Central memory CD8-positive, alpha-beta T cell (primary cell): Measurements from ENCODE around the gene POLR2L.

ENCODE experiments used
- ATAC-seq: fragments of 150-1000 bp; cut with Tn5 transposase; replicated peaks from 2 replicates; pipeline ENCODE4 v1.10.0; 2022; ENCODE audit warnings: mild to moderate bottlenecking, moderate FRiP score, moderate number of reproducible peaks; ENCODE audit not compliant: poor library complexity, severe bottlenecking; ENCODE audit errors: extremely low read depth
- DNase-seq, 2 donors: peaks; one replicate each; pipeline ENCODE4 v3.0.0; 2021; ENCODE audit warnings: low spot score in 2 of 2
- H3K27ac Mint-ChIP-seq: one replicate; pipeline ENCODE4 v1.8.0; 2022; ENCODE audit warnings: low read depth, mild to moderate bottlenecking, moderate library complexity, mixed read lengths
- H3K27me3 Mint-ChIP-seq: one replicate; pipeline ENCODE4 v1.8.0; 2022; ENCODE audit warnings: mixed read lengths
- H3K36me3 Mint-ChIP-seq: one replicate; pipeline ENCODE4 v1.8.0; 2022; ENCODE audit warnings: mild to moderate bottlenecking, moderate library complexity, mixed read lengths; ENCODE audit not compliant: insufficient read depth
- H3K4me1 Mint-ChIP-seq: one replicate; pipeline ENCODE4 v1.8.0; 2022; ENCODE audit warnings: mixed read lengths
- H3K4me3 Mint-ChIP-seq: one replicate; pipeline ENCODE4 v1.8.0; 2022; ENCODE audit warnings: mild to moderate bottlenecking, moderate library complexity, mixed read lengths
- H3K9me3 Mint-ChIP-seq: one replicate; pipeline ENCODE4 v1.8.0; 2022; ENCODE audit warnings: mixed read lengths

The POLR2L gene

DNA sequence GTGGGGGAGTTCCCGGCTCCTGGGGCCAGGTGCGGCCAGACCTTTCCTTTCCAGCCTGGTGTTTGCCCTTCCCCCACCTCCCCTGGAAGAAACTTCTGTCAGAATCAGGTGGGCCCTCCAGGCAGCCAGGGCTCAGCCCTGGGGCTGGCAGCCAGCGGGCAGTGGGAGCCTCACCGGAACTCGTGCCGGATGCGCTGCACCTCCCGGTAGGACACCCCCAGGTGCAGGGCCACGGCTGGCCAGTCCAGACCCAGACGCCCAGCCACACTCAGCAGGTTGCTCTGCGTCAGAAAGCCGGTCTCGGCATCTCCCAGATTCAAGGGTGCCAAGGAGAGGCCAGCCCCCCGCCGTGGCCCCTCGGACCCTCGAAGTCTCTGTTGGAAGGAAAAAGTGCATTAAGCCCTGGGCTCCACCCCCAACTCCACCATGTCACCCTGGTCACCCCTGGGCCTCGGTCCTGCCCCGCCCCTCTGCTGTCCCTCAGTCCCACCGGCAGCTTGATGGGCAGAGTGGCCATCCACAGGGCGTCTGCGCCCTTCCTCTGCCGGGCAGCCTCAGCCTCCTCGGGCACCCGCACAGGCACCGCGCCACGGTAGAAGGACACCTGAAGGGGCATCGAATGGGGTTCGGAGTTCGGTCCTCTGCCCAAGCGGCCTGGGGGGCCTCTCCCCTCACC is 42.5 kb downstream of the POLR2L start:
- H3K36me3 Mint-ChIP-seq, result peaks cover 13% of the 10 kb centered on the region
- peaks cover 15% of the 10 kb centered on the region for H3K4me1 Mint-ChIP-seq
- H3K9me3 Mint-ChIP-seq, result no peaks in the 10 kb centered on the region
- ATAC-seq (no peak), DNase-seq (no peak)
- H3K4me3 Mint-ChIP-seq, result no peak overlapping the region
- H3K27ac Mint-ChIP-seq, result no peak overlapping the region
- H3K27me3 Mint-ChIP-seq, result no peaks in the 10 kb centered on the region

DNA sequence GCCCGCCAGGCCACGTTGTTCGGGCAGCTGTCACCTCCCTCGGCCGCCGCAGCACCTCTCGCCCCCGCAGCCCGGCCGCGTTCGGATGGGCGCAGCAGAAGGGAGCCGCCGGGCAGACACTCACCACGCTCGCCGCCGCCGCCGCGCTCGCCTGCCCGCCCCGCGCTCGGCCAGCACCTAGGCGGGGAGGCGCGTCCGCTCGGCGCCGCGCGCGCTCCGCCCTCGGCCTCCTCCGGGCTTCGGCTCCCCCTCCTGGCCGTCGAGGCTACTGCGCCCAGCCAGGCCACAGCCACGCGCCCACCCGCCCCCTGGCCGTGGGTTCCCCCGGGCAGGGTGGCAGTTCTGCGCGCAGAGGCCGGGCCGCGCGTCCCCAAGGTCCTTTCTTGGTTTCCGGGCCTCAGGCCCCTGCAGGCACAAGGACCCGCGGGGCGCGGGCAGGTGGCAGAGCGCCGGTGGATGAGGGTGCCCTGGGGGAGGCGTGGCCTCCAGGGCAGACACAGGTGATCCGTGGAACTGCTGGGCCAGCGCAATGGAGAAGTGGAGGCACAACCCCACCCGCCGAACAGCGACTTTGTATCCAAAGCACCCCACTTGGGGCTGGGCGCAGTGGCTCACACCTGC is 44.1 kb downstream of the POLR2L start, which contains the start of gene SLC25A22:
Gene SLC25A22 (minus strand): TSS at position 189 of the 621 bp plus-strand sequence. CDS start 3,275 bp downstream, outside the sequence.
- peaks cover 15% of the 10 kb centered on the region for H3K4me1 Mint-ChIP-seq
- H3K36me3 Mint-ChIP-seq, result peaks cover 14% of the 10 kb centered on the region
- H3K4me3 Mint-ChIP-seq, result peak within 1 kb of the TSS; percentile 91
- no peaks in the 10 kb centered on the region for H3K27me3 Mint-ChIP-seq
- H3K27ac Mint-ChIP-seq, result peak within 1 kb of the TSS; percentile 92
- ATAC-seq, result peak; percentile 50
- peak; percentile 77 to 81 for DNase-seq
- no peaks in the 10 kb centered on the region for H3K9me3 Mint-ChIP-seq

DNA sequence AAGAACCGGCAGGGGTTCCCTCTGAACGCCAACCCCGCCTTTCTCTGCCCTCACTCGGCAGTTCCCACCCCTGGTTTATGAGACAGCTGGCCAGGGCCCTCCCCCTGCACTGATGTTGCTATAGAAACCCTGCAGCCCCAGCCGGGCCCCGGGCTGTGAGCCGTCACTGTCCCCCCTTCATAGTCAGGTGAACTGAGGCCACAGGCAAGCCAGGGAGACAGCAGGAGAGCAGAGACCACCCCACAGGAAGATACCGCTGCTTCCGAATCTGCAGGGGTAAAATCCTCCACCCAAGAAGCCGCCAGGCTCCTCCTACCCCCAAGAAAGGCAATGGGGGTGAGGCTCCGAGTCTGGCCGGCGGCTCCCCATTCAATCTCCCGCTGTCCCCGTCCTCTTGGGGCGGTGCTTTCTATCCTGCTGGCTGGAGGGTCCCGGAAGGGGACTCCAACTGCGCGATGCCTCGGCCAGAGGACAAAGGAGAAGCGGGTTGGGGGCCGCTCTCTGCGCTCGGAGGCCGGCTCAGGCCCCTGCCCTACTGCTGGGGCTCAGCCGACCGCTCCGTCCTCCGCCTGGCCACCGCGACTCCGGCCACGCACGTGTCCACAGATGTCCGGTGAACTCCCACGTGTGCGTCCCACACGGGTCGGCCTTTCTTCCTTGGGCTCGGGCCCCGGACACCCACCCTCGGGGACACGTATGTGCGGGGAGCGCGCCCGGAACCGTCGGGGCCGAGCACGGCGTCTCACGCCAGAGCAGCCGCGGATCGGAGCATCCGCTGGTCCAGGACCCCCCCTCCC is 44.8 kb downstream of the POLR2L start:
- Mint-ChIP-seq H3K4me1 (peaks cover 15% of the 10 kb centered on the region), H3K36me3 (peaks cover 17% of the 10 kb centered on the region), H3K27ac (peak overlapping the region; percentile 92), H3K9me3 (no peaks in the 10 kb centered on the region), H3K27me3 (no peaks in the 10 kb centered on the region), H3K4me3 (peak overlapping the region; percentile 91)
- ATAC-seq (peak; percentile 61), DNase-seq (peak; percentile 56 to 76)

DNA sequence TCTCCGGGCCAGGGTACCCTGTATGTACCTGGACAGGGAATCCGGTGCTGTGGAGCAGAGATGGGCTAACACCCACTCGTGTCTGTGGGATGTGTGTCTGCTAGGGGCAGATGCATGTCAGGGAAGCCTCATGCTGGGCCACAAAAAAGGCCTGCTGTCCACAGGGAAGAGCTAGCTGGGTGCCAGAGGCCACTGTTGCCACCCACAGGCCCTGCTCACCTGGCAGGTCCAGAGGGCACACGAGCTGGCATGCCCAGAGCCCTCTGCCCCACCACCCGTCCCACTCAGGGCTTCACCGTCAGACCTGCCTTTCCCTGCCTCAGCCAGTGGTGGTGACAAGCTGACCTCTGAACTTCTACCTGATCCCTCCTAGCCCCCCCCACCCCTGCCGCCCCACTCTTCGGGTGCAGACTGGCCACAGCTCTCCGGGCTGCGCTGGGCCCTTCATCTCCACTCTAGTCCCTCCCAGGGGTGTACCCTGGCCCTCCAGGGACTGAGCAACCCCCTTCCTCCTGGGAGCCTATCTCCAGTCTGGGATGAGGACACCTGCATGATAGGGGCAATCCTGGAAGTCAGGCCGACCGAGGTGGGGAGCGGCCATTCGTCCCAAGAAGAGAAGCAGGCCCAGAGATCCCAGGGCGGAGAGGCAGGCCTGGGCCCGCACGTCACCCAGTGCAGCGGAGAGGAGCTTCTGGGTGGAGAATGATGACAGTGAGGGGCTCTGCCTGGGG is 45.6 kb downstream of the POLR2L start:
- ATAC-seq, result no peak
- H3K36me3 Mint-ChIP-seq, result peaks cover 19% of the 10 kb centered on the region
- no peaks in the 10 kb centered on the region for H3K9me3 Mint-ChIP-seq
- peak overlapping the region; percentile 92 for H3K27ac Mint-ChIP-seq
- no peak for DNase-seq
- peaks cover 15% of the 10 kb centered on the region for H3K4me1 Mint-ChIP-seq
- H3K27me3 Mint-ChIP-seq, result no peaks in the 10 kb centered on the region
- H3K4me3 Mint-ChIP-seq, result peak overlapping the region; percentile 91

DNA sequence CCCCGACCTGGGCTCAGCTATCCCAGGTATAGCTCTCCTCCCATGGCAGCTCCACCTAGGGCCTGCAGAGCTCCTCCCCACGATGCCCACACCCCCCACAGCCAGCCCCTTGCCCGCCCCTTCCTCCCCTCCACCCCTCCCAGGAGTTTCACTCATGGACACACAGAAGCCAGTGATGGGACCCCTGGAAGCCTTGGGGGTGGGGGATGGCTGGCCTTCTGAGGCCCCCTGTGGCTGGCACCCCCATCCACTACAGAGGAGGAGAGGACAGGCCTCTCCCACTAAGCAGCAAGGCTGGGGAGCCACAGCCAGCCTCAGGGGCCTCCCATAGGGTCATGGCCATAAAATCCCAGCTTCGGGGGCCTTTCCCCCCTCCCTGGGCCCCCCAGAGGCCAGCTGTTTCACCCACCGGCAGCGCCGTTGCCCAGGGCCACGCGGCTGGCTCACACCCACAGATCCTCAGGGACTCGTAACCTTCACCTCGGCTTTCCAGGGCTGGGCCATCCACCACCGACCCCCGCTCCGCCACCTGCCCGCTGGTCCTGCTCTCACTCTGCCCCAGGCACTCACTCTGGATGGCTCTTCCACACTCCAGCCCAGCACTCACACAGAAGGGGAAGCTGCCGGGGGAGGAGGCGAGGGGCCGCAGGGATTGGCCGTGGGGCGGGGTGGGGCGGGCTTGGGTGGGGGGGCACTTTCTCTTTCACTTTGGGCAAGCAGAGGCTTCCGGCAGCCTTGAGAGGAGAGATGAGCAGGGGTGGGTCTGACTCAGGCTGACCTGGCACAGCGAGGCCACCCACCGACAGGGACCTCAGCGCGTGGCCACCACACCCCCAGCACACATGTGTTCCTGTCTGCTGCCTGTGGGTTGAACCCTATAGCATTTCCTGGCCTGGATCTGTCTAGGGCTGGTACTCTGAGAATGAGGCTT is 46.4 kb downstream of the POLR2L start:
- peak in 1 of 2 donors; percentile 52 for DNase-seq
- peaks cover 15% of the 10 kb centered on the region for H3K4me1 Mint-ChIP-seq
- peak overlapping the region; percentile 91 for H3K4me3 Mint-ChIP-seq
- peaks cover 21% of the 10 kb centered on the region for H3K36me3 Mint-ChIP-seq
- H3K27ac Mint-ChIP-seq, result peak overlapping the region; percentile 92
- H3K9me3 Mint-ChIP-seq, result no peaks in the 10 kb centered on the region
- peak; percentile 42 for ATAC-seq
- no peaks in the 10 kb centered on the region for H3K27me3 Mint-ChIP-seq

DNA sequence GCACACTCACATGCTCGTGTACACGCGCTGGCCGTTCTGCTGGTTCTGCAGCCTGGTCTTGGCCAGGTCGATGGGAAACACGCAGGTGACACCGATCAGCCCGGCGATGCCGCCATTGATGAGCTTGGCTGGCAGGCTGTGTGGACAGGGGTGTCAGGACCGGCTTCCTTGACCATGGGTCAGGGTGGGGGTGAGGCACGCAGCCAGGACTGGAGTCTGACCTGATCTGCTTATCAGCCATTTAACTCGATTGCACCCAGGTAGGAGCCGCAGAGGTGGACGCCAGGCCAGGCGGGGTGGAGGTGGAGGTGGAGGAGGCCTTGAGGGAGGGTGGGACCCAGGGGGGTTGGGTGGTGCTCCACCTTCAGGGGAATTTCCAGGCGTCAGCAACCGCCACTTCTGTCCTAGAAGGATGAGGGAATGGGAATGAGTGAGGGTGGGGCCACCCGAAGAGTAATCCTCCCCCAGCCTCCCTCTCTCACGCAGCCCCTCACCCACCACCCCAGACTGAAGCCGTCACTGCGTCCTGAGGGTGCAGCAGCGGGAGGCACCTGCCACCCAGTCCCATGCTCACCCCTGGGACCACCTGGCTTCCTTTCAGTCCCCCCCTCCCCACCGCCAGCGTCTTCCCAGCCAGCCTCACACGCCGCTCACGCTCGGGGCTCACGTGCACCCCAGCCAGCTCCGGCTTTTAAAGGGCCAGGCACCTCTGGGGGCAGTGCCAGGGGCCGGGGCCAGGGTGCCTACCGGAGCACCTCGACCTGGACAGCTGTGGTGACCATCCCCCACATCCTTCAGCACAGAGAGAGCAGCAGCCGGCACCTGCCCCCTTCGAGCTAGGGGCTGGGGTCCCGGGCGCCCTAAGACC is 47.3 kb downstream of the POLR2L start:
- Mint-ChIP-seq H3K4me1 (peaks cover 15% of the 10 kb centered on the region), H3K9me3 (no peaks in the 10 kb centered on the region), H3K27ac (peak overlapping the region; percentile 92), H3K36me3 (peaks cover 21% of the 10 kb centered on the region), H3K27me3 (no peaks in the 10 kb centered on the region), H3K4me3 (peak overlapping the region; percentile 91)
- DNase-seq (no peak), ATAC-seq (no peak)

DNA sequence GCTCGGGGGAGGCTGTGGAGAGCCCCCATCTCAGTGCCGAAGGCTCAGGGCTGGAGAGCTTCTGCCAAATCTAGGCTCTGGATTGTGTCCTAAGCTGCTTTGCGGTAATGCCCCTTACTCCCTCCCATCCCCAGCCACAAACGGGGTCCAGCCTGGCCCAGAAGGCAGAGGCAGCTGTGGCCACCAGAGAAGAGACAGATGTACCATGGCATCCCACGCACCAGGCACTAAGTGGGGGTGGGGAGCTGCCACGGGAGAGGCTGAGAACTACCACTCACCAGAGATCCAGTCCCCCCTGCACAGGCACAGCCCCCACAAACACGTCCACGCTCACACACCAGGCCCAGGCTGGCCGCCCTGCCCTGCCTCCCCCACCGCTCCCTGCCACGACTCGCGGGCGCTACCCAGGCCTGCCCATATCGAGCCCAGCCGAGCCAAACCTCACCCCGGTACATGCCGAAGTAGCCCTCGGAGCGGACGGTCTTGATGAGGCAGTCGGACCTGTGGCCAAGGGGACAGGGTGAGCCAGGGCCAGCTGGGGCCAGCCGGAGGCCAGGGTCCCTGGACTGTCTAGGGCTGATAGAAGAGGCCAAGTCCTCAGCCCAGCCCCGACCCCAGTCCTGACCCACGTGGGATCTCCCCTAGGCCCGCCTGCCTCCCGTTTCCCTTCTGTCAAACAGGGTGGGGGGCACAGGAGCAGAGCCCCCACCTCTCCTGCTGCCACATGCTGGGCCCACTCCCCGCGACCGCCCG is 48.1 kb downstream of the POLR2L start:
- DNase-seq (no peak), ATAC-seq (no peak)
- Mint-ChIP-seq H3K4me3 (peak overlapping the region; percentile 91), H3K4me1 (peaks cover 15% of the 10 kb centered on the region), H3K27ac (no peak overlapping the region), H3K9me3 (no peaks in the 10 kb centered on the region), H3K36me3 (peaks cover 21% of the 10 kb centered on the region), H3K27me3 (no peaks in the 10 kb centered on the region)

DNA sequence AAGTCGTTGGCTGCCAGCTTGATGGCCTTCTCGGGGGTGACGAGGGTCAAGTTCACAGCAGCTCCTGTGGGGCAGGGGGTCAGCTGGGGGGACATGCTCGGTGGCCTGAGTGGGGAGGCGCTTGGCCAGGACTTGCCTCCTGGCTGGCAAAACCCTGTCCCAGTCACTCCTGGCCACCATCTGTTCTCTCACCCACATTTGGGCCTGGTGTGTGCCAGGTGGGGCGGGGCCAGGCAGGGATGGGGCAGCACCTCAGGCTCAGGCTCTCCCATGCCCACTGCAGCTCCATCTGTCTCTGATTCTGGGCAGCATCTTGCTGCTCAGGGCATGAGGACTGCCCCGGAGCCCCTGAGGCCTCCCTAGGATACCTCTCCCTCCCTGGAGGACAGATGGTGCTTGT is 48.8 kb downstream of the POLR2L start:
- Mint-ChIP-seq H3K4me1 (peaks cover 15% of the 10 kb centered on the region), H3K36me3 (peaks cover 19% of the 10 kb centered on the region), H3K27ac (no peak overlapping the region), H3K4me3 (no peak overlapping the region), H3K9me3 (no peaks in the 10 kb centered on the region), H3K27me3 (no peaks in the 10 kb centered on the region)
- no peak for ATAC-seq
- DNase-seq, result no peak

DNA sequence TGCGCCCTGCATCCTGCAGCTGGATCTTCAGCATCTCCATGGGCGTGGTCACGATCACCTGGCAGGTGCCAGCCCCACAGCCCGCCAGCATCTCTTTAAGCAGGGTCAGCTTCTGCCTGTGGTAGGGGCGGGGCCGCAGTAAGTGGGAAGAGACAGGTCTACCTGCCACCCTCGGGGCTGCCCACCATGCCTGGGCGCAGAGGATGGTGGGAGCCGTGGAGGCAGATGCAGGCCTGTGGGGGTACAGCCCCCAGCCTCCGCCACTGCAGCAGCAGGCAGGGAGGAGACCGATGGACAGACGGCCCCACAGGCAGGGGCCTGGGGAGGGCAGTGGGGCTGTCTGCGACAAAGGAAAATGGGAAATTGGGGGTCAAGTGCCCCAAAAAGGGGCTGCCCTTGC is 49.5 kb downstream of the POLR2L start:
- no peak for DNase-seq
- H3K4me1 Mint-ChIP-seq, result peaks cover 15% of the 10 kb centered on the region
- peaks cover 19% of the 10 kb centered on the region for H3K36me3 Mint-ChIP-seq
- no peaks in the 10 kb centered on the region for H3K9me3 Mint-ChIP-seq
- no peak for ATAC-seq
- no peak overlapping the region for H3K4me3 Mint-ChIP-seq
- H3K27ac Mint-ChIP-seq, result no peak overlapping the region
- no peaks in the 10 kb centered on the region for H3K27me3 Mint-ChIP-seq

DNA sequence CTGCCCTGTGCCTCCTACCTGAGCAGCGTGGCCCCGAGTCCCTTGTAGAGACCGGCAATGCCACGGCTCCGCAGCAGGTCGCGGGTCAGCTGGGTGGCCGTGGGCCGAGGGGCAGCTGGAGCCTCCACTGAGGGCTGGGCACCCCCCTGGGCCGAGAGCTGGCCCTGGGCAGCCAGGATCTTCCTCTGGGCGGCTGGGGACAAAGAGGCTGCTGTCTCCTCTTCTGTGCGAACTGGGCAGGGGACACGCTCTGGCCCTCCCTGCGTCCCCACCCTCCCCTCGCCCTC is 49.9 kb downstream of the POLR2L start:
- H3K27ac Mint-ChIP-seq, result no peak overlapping the region
- H3K27me3 Mint-ChIP-seq, result no peaks in the 10 kb centered on the region
- H3K9me3 Mint-ChIP-seq, result no peaks in the 10 kb centered on the region
- H3K4me1 Mint-ChIP-seq, result peaks cover 15% of the 10 kb centered on the region
- ATAC-seq (no peak), DNase-seq (no peak)
- H3K4me3 Mint-ChIP-seq, result no peak overlapping the region
- H3K36me3 Mint-ChIP-seq, result peaks cover 19% of the 10 kb centered on the region
